HL-60 (cell line): ENCODE measurements around the gene PTPRD.

ENCODE experiments used
- DNase-seq, 2 experiments: peaks; one replicate each; pipeline ENCODE4 v3.0.0-alpha.2; 2010 to 2020; ENCODE audit warnings: low read depth in 1 of 2, low spot score in 1 of 2
- H3K27ac ChIP-seq: fragments of 250-450 bp; sonication (Bioruptor Pico); replicated peaks from 2 replicates; pipeline ENCODE4 v1.5.1; 2020; ENCODE audit warnings: mild to moderate bottlenecking, moderate library complexity
- H3K27me3 ChIP-seq: fragments of 250-450 bp; sonication (Bioruptor Pico); 2 replicates; pipeline ENCODE4 v1.5.1; 2021; ENCODE audit warnings: mild to moderate bottlenecking, moderate library complexity; ENCODE audit not compliant: insufficient read depth, poor library complexity, severe bottlenecking
- H3K4me3 ChIP-seq: replicated peaks from 2 replicates; pipeline ENCODE4 v1.5.1; 2011; ENCODE audit warnings: mild to moderate bottlenecking, control low read depth, low read length; ENCODE audit not compliant: insufficient read depth
- CTCF ChIP-seq: IDR thresholded peaks from one replicate; pipeline ENCODE4 v1.5.1; 2011; ENCODE audit warnings: low read length, control low read depth, inconsistent platforms; ENCODE audit not compliant: insufficient read depth
- GABPA ChIP-seq: IDR thresholded peaks from 2 replicates; pipeline ENCODE4 v1.6.1; 2012; ENCODE audit warnings: low read depth
- POLR2AphosphoS5 ChIP-seq: IDR thresholded peaks from 2 replicates; pipeline ENCODE4 v1.6.1; 2012; ENCODE audit warnings: low read depth
- REST ChIP-seq: IDR thresholded peaks from 2 replicates; pipeline ENCODE4 v1.6.1; 2012; ENCODE audit warnings: low read depth; ENCODE audit not compliant: insufficient replicate concordance
- SPI1 ChIP-seq: IDR thresholded peaks from 2 replicates; pipeline ENCODE4 v1.6.1; 2012; ENCODE audit warnings: low read depth, mild to moderate bottlenecking, borderline replicate concordance

Gene PTPRD

DNA sequence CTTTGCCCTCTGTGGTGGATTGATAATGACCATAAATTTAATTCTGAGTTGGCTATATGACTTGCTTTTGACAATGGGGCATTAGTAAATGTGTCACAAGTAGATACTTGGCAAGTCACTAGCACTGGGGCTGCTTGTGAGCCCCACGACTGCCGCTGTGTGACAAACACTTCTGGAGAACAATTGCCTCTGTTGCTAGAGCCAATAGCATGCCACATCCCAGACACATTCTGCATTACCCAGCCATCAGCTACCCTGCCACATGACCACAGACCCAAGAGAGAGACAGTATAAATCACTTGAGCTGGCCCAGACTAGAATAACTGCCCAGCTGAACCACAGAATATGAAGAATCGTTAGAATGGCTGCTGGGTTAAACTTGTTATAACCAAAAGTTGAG is 2060.1 kb downstream of the PTPRD start:
- Histone ChIP-seq H3K4me3 (no peak overlapping the region), H3K27me3 (no peaks in the 10 kb centered on the region), H3K27ac (no peak overlapping the region)
- TF ChIP-seq CTCF (no peak), SPI1 (no peak), GABPA (no peak), POLR2AphosphoS5 (no peak)
- DNase-seq = no peak

DNA sequence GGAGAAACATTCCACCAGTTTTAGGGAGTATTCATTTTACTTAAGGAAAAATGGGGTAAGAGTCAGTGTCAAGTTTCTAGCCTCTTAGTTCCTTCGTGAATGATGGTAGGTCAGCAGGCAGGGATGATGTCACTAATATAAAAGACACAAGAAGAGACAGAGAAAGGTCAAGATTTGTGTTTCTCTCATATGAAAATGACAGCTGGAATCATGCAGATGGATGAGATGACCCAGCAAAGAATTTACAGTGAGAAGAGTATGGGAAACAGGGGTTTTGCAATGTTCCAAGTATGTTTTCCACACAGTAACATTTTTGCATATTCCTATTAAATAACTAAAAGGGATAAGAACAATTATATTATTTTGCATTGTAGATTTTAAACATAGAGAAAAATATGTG is 2063.6 kb downstream of the PTPRD start:
- TF ChIP-seq CTCF (no peak), REST (no peak), GABPA (no peak), POLR2AphosphoS5 (no peak)
- DNase-seq = no peak
- Histone ChIP-seq H3K27ac (no peak overlapping the region), H3K4me3 (no peak overlapping the region), H3K27me3 (no peaks in the 10 kb centered on the region)

GRCh38 chr9:8543219-8543618 is 2069.6 kb downstream of the PTPRD start:
- no peaks in the 10 kb centered on the region for H3K27me3 ChIP-seq
- no peak for TF ChIP-seq POLR2AphosphoS5
- no peak for TF ChIP-seq CTCF
- no peak for TF ChIP-seq GABPA
- TF ChIP-seq REST = no peak

DNA sequence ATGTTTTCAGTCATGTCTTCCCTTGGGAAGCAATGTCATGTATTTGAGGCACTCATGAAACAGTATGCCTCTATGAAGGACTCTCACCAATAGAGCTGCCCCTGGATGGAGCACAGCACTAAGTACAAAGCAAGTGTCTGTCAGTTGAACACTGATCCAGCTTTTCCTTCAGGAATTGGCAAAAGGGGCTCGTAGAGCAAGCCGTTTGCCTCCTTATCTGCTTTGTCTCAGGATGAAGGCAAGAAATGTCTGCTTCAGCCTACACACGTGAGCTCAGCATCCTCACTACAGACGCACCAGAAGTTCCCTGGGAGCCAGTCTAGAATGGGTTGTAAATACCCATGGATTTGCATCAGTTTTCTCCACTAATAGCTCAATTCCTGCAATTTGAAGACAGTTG is 2070.3 kb downstream of the PTPRD start:
- DNase-seq = no peak
- no peak overlapping the region for H3K4me3 ChIP-seq
- H3K27me3 ChIP-seq = no peaks in the 10 kb centered on the region

More at GRCh38 chr9:8543219-8543618, 2069.6 kb downstream of the PTPRD start:
- no peak for DNase-seq
- Histone ChIP-seq H3K27ac (no peak overlapping the region), H3K4me3 (no peak overlapping the region)

More for the DNA sequence above, 2070.3 kb downstream of the PTPRD start:
- no peak overlapping the region for H3K27ac ChIP-seq
- TF ChIP-seq SPI1 (no peak), CTCF (no peak), REST (no peak), POLR2AphosphoS5 (no peak)
